SU-DHL-6 (cell line): ENCODE data around the gene PADI3.

Source experiments
- H2AFZ ChIP-seq: fragments of 200-600 bp; sonication (generic); 2 replicates; pipeline ENCODE4 v1.6.1; 2014; ENCODE audit warnings: low read depth, mild to moderate bottlenecking, moderate library complexity, mixed read lengths, antibody characterized with exemption, low read length; ENCODE audit not compliant: severe bottlenecking
- H3F3A ChIP-seq: fragments of 200-600 bp; shearing (Covaris generic); 2 replicates; pipeline ENCODE4 v1.6.0; 2016; ENCODE audit warnings: antibody characterized with exemption, mild to moderate bottlenecking; ENCODE audit not compliant: insufficient read depth
- H3K27ac ChIP-seq: fragments of 200-600 bp; sonication (generic); 2 replicates; pipeline ENCODE4 v1.5.1; 2016; ENCODE audit warnings: low read depth, mild to moderate bottlenecking, low read length, moderate library complexity, mixed read lengths
- H3K27me3 ChIP-seq: fragments of 200-600 bp; sonication (generic), shearing (Covaris generic); 2 replicates; pipeline ENCODE4 v1.6.0; 2014; ENCODE audit warnings: mild to moderate bottlenecking, low read length
- H3K36me3 ChIP-seq: fragments of 200-600 bp; sonication (generic); 2 replicates; pipeline ENCODE4 v1.6.1; 2014; ENCODE audit warnings: mild to moderate bottlenecking, low read length, mixed read lengths
- H3K4me2 ChIP-seq: fragments of 300-600, 200-600 bp; shearing (Covaris generic), sonication (generic); 2 replicates; pipeline ENCODE4 v1.6.0; 2014; ENCODE audit warnings: low read length, low read depth, mild to moderate bottlenecking; ENCODE audit not compliant: poor library complexity, severe bottlenecking
- H3K4me3 ChIP-seq: fragments of 200-600 bp; sonication (generic); 2 replicates; pipeline ENCODE4 v1.5.1; 2014; ENCODE audit warnings: antibody characterized with exemption, low read length, mild to moderate bottlenecking, mixed read lengths; ENCODE audit not compliant: insufficient read depth, poor library complexity, severe bottlenecking
- H3K79me2 ChIP-seq: fragments of 200-600 bp; sonication (generic); 2 replicates; pipeline ENCODE4 v1.6.1; 2014; ENCODE audit warnings: mild to moderate bottlenecking, low read length, moderate library complexity; ENCODE audit not compliant: insufficient read depth
- H3K9ac ChIP-seq: fragments of 200-600 bp; sonication (generic); 2 replicates; pipeline ENCODE4 v1.7.0; 2014; ENCODE audit warnings: mild to moderate bottlenecking, low read length
- H3K9me2 ChIP-seq: fragments of 200-600 bp; sonication (generic); replicated peaks from 2 replicates; pipeline ENCODE4 v1.6.1; 2014; ENCODE audit warnings: low read length; ENCODE audit not compliant: insufficient read depth
- H3K9me3 ChIP-seq: fragments of 200-600 bp; sonication (generic); 2 replicates; pipeline ENCODE4 v1.6.1; 2014; ENCODE audit warnings: low read length, mixed read lengths; ENCODE audit not compliant: insufficient read depth
- H4K20me1 ChIP-seq: fragments of 200-600 bp; sonication (generic); 2 replicates; pipeline ENCODE4 v1.6.1; 2014; ENCODE audit warnings: low read depth, mild to moderate bottlenecking, antibody characterized with exemption, low read length, moderate library complexity, mixed read lengths
- EZH2phosphoT487 ChIP-seq: fragments of 200-600 bp; sonication (generic), shearing (Covaris generic); conservative IDR thresholded peaks from 2 replicates; pipeline ENCODE4 v1.6.1; 2018; ENCODE audit warnings: mild to moderate bottlenecking, antibody characterized with exemption, low read length, moderate library complexity, mixed read lengths
- TF ChIP-seq, protein P1 (sequence below): fragments of 200-600 bp; sonication (generic); IDR thresholded peaks from one replicate; pipeline ENCODE4 v1.5.1; 2017; ENCODE audit warnings: antibody characterized with exemption, mild to moderate bottlenecking, low read length, moderate library complexity; ENCODE audit not compliant: insufficient read depth, poor library complexity, severe bottlenecking

PADI3 gene

GRCh38 chr1:17211377-17211776, 37.5 kb upstream of the PADI3 start:
- Histone ChIP-seq H2AFZ (no peak overlapping the region), H3K9me3 (no peaks in the 10 kb centered on the region), H3K36me3 (no peaks in the 10 kb centered on the region), H4K20me1 (no peaks in the 10 kb centered on the region), H3K27me3 (no peaks in the 10 kb centered on the region), H3K27ac (no peak overlapping the region), H3K4me3 (no peak overlapping the region), H3K9ac (no peak overlapping the region), H3F3A (no peaks in the 10 kb centered on the region), H3K9me2 (no peaks in the 10 kb centered on the region), H3K4me2 (no peak overlapping the region), H3K79me2 (no peaks in the 10 kb centered on the region)
- TF ChIP-seq EZH2phosphoT487: no peak
- TF ChIP-seq, protein P1, sequence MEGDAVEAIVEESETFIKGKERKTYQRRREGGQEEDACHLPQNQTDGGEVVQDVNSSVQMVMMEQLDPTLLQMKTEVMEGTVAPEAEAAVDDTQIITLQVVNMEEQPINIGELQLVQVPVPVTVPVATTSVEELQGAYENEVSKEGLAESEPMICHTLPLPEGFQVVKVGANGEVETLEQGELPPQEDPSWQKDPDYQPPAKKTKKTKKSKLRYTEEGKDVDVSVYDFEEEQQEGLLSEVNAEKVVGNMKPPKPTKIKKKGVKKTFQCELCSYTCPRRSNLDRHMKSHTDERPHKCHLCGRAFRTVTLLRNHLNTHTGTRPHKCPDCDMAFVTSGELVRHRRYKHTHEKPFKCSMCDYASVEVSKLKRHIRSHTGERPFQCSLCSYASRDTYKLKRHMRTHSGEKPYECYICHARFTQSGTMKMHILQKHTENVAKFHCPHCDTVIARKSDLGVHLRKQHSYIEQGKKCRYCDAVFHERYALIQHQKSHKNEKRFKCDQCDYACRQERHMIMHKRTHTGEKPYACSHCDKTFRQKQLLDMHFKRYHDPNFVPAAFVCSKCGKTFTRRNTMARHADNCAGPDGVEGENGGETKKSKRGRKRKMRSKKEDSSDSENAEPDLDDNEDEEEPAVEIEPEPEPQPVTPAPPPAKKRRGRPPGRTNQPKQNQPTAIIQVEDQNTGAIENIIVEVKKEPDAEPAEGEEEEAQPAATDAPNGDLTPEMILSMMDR: no peak

DNA sequence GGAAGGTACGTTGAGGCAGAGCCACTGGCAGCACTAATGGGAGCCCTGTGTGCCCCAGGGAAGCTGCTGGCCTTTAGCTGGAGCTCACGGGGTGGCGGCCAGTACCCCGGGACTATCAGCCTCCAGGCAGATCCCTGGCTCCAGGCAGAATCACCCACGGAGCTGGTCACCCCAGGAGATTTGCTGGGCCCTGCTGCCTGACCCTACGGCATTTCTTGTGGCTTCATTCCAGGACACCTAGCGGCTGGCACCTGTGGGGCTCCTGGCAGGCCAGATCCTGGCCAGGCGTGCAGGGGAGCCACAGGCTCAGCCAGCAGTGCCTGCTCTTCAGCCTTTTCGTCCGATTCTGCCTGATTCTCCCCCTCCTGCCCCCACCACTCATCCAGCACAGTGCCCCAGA, 36.9 kb upstream of the PADI3 start:
- H3K9me3 ChIP-seq: no peaks in the 10 kb centered on the region
- H3K4me3 ChIP-seq: no peak overlapping the region
- no peak overlapping the region for H3K4me2 ChIP-seq
- H3K36me3 ChIP-seq: no peaks in the 10 kb centered on the region
- no peaks in the 10 kb centered on the region for H3K9me2 ChIP-seq
- H3K9ac ChIP-seq: no peak overlapping the region
- H3F3A ChIP-seq: no peaks in the 10 kb centered on the region
- no peak overlapping the region for H3K27ac ChIP-seq
- H2AFZ ChIP-seq: no peak overlapping the region
- no peak for TF ChIP-seq EZH2phosphoT487
- TF ChIP-seq, protein P1: no peak
- H3K27me3 ChIP-seq: no peaks in the 10 kb centered on the region
- H4K20me1 ChIP-seq: no peaks in the 10 kb centered on the region
- H3K79me2 ChIP-seq: no peaks in the 10 kb centered on the region

DNA sequence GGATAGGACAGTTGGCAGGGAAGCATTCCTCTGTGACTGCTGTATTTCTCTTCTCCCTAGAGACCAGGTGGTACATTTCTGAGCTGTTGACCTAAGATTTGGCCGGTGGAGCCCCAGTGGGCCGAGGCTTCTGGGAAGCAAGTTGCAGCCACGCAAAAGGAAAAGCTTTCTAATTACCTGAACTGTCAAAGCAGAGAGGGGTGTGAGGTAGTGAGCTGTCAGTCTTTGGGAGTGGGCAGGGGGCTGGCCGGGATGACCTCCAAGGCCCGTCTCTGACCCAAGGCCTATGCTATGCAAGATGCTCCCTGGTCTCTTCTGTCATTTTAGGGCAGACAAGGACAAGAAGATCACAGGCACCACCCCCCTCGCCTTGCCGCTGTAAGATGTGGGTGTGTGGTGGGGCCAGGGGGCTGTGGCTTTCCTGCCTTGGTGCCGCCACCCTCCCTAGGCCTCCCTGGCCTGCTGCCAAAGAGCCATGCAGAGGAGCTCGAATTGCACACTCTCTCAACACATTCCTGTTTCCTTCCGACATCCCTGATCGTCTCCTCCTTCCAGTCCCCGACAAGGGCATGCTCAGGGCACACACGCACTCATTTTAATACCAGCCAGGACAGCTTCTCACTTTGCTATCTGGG, 36.3 kb upstream of the PADI3 start:
- TF ChIP-seq, protein P1: no peak
- TF ChIP-seq EZH2phosphoT487: no peak
- no peaks in the 10 kb centered on the region for H3K9me3 ChIP-seq
- H3F3A ChIP-seq: no peaks in the 10 kb centered on the region
- H3K27me3 ChIP-seq: no peaks in the 10 kb centered on the region
- H4K20me1 ChIP-seq: no peaks in the 10 kb centered on the region
- H3K9me2 ChIP-seq: no peaks in the 10 kb centered on the region
- H2AFZ ChIP-seq: no peak overlapping the region
- no peak overlapping the region for H3K4me2 ChIP-seq
- no peak overlapping the region for H3K9ac ChIP-seq
- no peak overlapping the region for H3K27ac ChIP-seq
- no peaks in the 10 kb centered on the region for H3K79me2 ChIP-seq
- no peaks in the 10 kb centered on the region for H3K36me3 ChIP-seq
- H3K4me3 ChIP-seq: no peak overlapping the region
